GM12878 (cell line): ENCODE measurements around the gene NCF4. TPM values are rescaled to one million over a fixed set of nuclear protein-coding genes. Genes with fewer than 3 reads are reported as not detected.

ENCODE experiments used
- ATAC-seq: fragments of 200-7000 bp; cut with Tn5 transposase; 3 replicates; pipeline ENCODE4 v1.9.1; 2020; ENCODE audit warnings: mild to moderate bottlenecking, moderate library complexity
- BruUV-seq: library from RNA; stranded (reverse); fragments of 400-500 nt; replicated peaks from 2 replicates; lab custom pipeline; 2021; lab: Mats Ljungman, UMichigan
- CTCF ChIA-PET: fragments of 300-600 bp; sonication (Branson Sonifier 250); formaldehyde crosslinking; extraction: SDS; loops from one replicate; lab custom pipeline; 2021; ENCODE audit warnings: inconsistent platforms; lab: Yijun Ruan, JAX
- POLR2A ChIA-PET: fragments of 350-600 bp; formaldehyde crosslinking; extraction: SDS; loops from one replicate; lab custom pipeline; 2021; ENCODE audit warnings: inconsistent platforms; lab: Charles Lee
- RAD21 ChIA-PET: fragments of 300-600 bp; sonication (Branson Sonifier 250); formaldehyde crosslinking; loops from one replicate; lab custom pipeline; 2023; ENCODE audit warnings: antibody characterized with exemption; ENCODE audit not compliant: unreplicated experiment; lab: Charles Lee
- SMC1A ChIA-PET: fragments of 300-600 bp; sonication (Branson Sonifier 250); formaldehyde crosslinking; loops from one replicate; lab custom pipeline; 2023; ENCODE audit not compliant: unreplicated experiment, uncharacterized antibody; lab: Charles Lee
- DNase-seq: peaks from one replicate; pipeline ENCODE4 v3.0.0-alpha.2; 2011; ENCODE audit warnings: low read depth, low spot score
- FAIRE-seq: peaks from 3 replicates; lab custom pipeline; 2011; peaks lifted over from hg19 to GRCh38; lab: Jason Lieb, UNC
- H2AFZ ChIP-seq: 2 replicates; pipeline ENCODE4 v1.6.0; 2011; ENCODE audit warnings: low read depth, low read length, control low read depth; ENCODE audit not compliant: control insufficient read depth
- H3K27ac ChIP-seq: 2 replicates; pipeline ENCODE4 v1.5.1; 2011; ENCODE audit warnings: control low read depth; ENCODE audit not compliant: control insufficient read depth, insufficient read depth
- H3K27me3 ChIP-seq, 2 experiments: replicated peaks in 1 of 2; 2 replicates each; pipeline versions ENCODE4 v1.6.0 to v1.6.1; 2011; ENCODE audit warnings: low read length in 1 of 2; ENCODE audit not compliant: control insufficient read depth in 2 of 2, insufficient read depth in 2 of 2
- H3K36me3 ChIP-seq, 2 experiments: 2 replicates each; pipeline ENCODE4 v1.5.1; 2011; ENCODE audit warnings: low read length in 1 of 2; ENCODE audit not compliant: control insufficient read depth in 2 of 2, insufficient read depth in 2 of 2
- H3K4me1 ChIP-seq: 2 replicates; pipeline ENCODE4 v1.6.1; 2011; ENCODE audit warnings: mild to moderate bottlenecking, low read length, moderate library complexity, mixed read lengths; ENCODE audit not compliant: control insufficient read depth, insufficient read depth
- H3K4me2 ChIP-seq: 2 replicates; pipeline ENCODE4 v1.6.0; 2011; ENCODE audit warnings: control low read depth; ENCODE audit not compliant: control insufficient read depth, insufficient read depth
- H3K4me3 ChIP-seq: fragments of 200-600 bp; sonication (generic); 2 replicates; pipeline ENCODE4 v1.5.1; 2016
- H3K79me2 ChIP-seq: 2 replicates; pipeline ENCODE4 v1.6.0; 2011; ENCODE audit warnings: low read length; ENCODE audit not compliant: control insufficient read depth, insufficient read depth
- H3K9ac ChIP-seq: 2 replicates; pipeline ENCODE4 v1.8.0; 2011; ENCODE audit warnings: low read length, control low read depth, mixed read lengths; ENCODE audit not compliant: control insufficient read depth, insufficient read depth
- H3K9me3 ChIP-seq: replicated peaks from 3 replicates; pipeline ENCODE4 v1.5.1; 2011; ENCODE audit warnings: mild to moderate bottlenecking, low read length; ENCODE audit not compliant: control insufficient read depth, insufficient read depth
- H4K20me1 ChIP-seq: 2 replicates; pipeline ENCODE4 v1.6.0; 2011; ENCODE audit not compliant: control insufficient read depth, insufficient read depth
- CREM ChIP-seq: IDR thresholded peaks from 2 replicates; pipeline ENCODE4 v1.6.1; 2014; ENCODE audit warnings: antibody characterized with exemption, low read depth
- DPF2 ChIP-seq: fragments of 450-650 bp; IDR thresholded peaks from 2 replicates; pipeline ENCODE4 v1.6.1; 2017; ENCODE audit warnings: mild to moderate bottlenecking
- IKZF1 ChIP-seq: fragments of 450-650 bp; conservative IDR thresholded peaks from 2 replicates; pipeline ENCODE4 v1.6.1; 2017; ENCODE audit warnings: antibody characterized with exemption, mild to moderate bottlenecking
- POLR2A ChIP-seq: IDR thresholded peaks from 2 replicates; pipeline ENCODE4 v1.6.1; 2011; ENCODE audit warnings: low read depth, mild to moderate bottlenecking, low read length
- ZNF217 ChIP-seq: fragments of 450-650 bp; IDR thresholded peaks from 2 replicates; pipeline ENCODE4 v1.6.1; 2017; ENCODE audit warnings: antibody characterized with exemption, mild to moderate bottlenecking
- WGBS: methylation state at CpG from one replicate; pipeline ENCODE4 v1.1.6; 2016; ENCODE audit warnings: low lambda C conversion rate; ENCODE audit not compliant: insufficient replicate concordance, insufficient coverage; ENCODE audit errors: missing lambda C conversion rate; 5-methylcytosine and 5-hydroxymethylcytosine counted together
- in situ Hi-C: fragments of 300-500 bp; cut with MboI; formaldehyde crosslinking; loops from 9 replicates; pipeline ENCODE4 v1.14.3; 2018; ENCODE audit warnings: mixed read lengths
- intact Hi-C: fragments of 100-400 bp; cut with micrococcal nuclease; formaldehyde crosslinking; loops from one replicate; pipeline ENCODE4 v1.14.2; 2022; ENCODE audit not compliant: unreplicated experiment
- polyA plus RNA-seq, 11 experiments: library from polyadenylated mRNA; depleted of rRNA in 4 of 11; unstranded in 6 of 11; stranded (reverse) in 5 of 11; fragments of >200 nt; fragmentation: Nextera tagmentation in 4 of 11; fragmentation: Illumina TruSeq in 1 of 11; extraction: Ambion mirVana in 4 of 11; extraction: Trizol in 1 of 11; gene quantifications; 1 replicate in 1 of 11; 2 replicates in 10 of 11; pipeline versions ENCODE4 v1.2.1 to v1.2.3, GENCODE V29; 2011 to 2016; ENCODE audit warnings: inconsistent platforms in 2 of 11, missing spikeins in 2 of 11, low read depth in 1 of 11
- total RNA-seq, 4 experiments: library from RNA; depleted of rRNA in 3 of 4; stranded (reverse); fragments of >200 nt in 3 of 4; fragmentation: Illumina TruSeq in 1 of 4; extraction: Trizol in 1 of 4; gene quantifications; 2 replicates each; pipeline versions ENCODE4 v1.2.1 to v1.2.3, GENCODE V29; 2013 to 2021
- TF ChIP-seq, protein P1 (sequence below): fragments of 450-650 bp; IDR thresholded peaks from 2 replicates; pipeline ENCODE4 v1.6.1; 2017; ENCODE audit warnings: mild to moderate bottlenecking, moderate library complexity

The NCF4 gene
- total and polyA plus RNA-seq, 10 of the 15 experiments (the other 5 are each of a cell fraction or from before 2014, with no cell fraction given): 22.9 to 136 (median 72.5) TPM

DNA sequence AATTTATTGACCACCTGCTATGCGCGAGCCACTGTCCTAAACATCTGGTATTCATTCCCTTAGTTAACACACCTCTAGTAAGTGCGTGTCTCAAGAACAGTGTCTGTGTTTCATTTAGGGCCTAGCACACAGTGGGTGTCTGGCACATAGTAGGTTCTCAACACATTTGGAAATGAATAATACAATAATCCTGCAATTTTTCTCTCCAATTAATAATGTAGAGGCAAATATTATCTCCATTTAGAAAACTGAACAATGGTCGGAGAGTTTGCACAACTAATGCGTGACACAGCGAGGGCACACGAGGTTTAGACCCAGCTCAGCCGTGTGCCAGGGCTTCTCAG lies 4.0 kb upstream of the NCF4 start:
- Histone ChIP-seq H3K27me3 (no peaks in the 10 kb centered on the region), H3K4me1 (peaks cover 47% of the 10 kb centered on the region), H3K36me3 (no peaks in the 10 kb centered on the region), H3K27ac (no peak overlapping the region), H3K9ac (no peak overlapping the region), H2AFZ (peak overlapping the region; percentile 80), H3K9me3 (no peaks in the 10 kb centered on the region; the same call in 2 of the 3 replicates), H4K20me1 (no peaks in the 10 kb centered on the region), H3K4me3 (no peak overlapping the region), H3K79me2 (no peaks in the 10 kb centered on the region), H3K4me2 (peak overlapping the region; percentile 71)
- FAIRE-seq (no peak), ATAC-seq (no peak), DNase-seq (no peak)
- no TSS peak for BruUV-seq
- 58% methylated on average over 8 of the region's 8 CpGs for WGBS
- CTCF ChIA-PET: interaction anchor here (0.7 to 12.7 kb wide), 39 partner anchors 10 to 457 kb away, joined by 3 to 310 read pairs (median 6); partner anchors contain the start of genes CSF2RB and IFT27
- RAD21 ChIA-PET: interaction anchor here (1.0 to 8.5 kb wide), 9 partner anchors 17 to 188 kb away, joined by 3 to 94 read pairs (median 4); no protein-coding TSS in a partner anchor
- POLR2A ChIA-PET: interaction anchor here (0.9 to 6.2 kb wide), 2 partner anchors 45 to 81 kb away, joined by 3 to 51 read pairs; partner anchors contain the start of gene IFT27
- TF ChIP-seq IKZF1 (peak; percentile 41), POLR2A (no peak), ZNF217 (peak; percentile 70; the same call in 1 of the 2 replicates), CREM (no peak), DPF2 (peak; percentile 96)
- TF ChIP-seq, protein P1, sequence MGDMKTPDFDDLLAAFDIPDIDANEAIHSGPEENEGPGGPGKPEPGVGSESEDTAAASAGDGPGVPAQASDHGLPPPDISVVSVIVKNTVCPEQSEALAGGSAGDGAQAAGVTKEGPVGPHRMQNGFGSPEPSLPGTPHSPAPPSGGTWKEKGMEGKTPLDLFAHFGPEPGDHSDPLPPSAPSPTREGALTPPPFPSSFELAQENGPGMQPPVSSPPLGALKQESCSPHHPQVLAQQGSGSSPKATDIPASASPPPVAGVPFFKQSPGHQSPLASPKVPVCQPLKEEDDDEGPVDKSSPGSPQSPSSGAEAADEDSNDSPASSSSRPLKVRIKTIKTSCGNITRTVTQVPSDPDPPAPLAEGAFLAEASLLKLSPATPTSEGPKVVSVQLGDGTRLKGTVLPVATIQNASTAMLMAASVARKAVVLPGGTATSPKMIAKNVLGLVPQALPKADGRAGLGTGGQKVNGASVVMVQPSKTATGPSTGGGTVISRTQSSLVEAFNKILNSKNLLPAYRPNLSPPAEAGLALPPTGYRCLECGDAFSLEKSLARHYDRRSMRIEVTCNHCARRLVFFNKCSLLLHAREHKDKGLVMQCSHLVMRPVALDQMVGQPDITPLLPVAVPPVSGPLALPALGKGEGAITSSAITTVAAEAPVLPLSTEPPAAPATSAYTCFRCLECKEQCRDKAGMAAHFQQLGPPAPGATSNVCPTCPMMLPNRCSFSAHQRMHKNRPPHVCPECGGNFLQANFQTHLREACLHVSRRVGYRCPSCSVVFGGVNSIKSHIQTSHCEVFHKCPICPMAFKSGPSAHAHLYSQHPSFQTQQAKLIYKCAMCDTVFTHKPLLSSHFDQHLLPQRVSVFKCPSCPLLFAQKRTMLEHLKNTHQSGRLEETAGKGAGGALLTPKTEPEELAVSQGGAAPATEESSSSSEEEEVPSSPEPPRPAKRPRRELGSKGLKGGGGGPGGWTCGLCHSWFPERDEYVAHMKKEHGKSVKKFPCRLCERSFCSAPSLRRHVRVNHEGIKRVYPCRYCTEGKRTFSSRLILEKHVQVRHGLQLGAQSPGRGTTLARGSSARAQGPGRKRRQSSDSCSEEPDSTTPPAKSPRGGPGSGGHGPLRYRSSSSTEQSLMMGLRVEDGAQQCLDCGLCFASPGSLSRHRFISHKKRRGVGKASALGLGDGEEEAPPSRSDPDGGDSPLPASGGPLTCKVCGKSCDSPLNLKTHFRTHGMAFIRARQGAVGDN: 0 out of 2 replicates have a peak, but pooled peaks have one; percentile 7
- SMC1A ChIA-PET: interaction anchor here (1.0 to 8.7 kb wide), 19 partner anchors 17 to 126 kb away, joined by 3 to 72 read pairs (median 3); partner anchors contain the start of gene IFT27
- intact Hi-C loops: loop anchor here (1.0 to 10.0 kb wide), 4 partner anchors 74 to 309 kb away; no protein-coding TSS in a partner anchor
- in situ Hi-C loops: loop anchor here (5.0 kb wide), 1 partner anchor 309 kb away; no protein-coding TSS in a partner anchor
